HepG2 (cell line): ENCODE data around the gene ATF6.

ENCODE experiments used
- HOXD1 ChIP-seq: sonication (generic); formaldehyde crosslinking; IDR thresholded peaks from 2 replicates; pipeline ENCODE4 v1.5.0; 2020; ENCODE audit warnings: missing genetic modification reagents
- KLF6 ChIP-seq: IDR thresholded peaks from 2 replicates; pipeline ENCODE4 v1.8.0; 2016; ENCODE audit warnings: missing biosample characterization, missing genetic modification reagents
- PATZ1 ChIP-seq: sonication (generic); formaldehyde crosslinking; IDR thresholded peaks from 2 replicates; pipeline ENCODE4 v1.4.0; 2020; ENCODE audit warnings: missing genetic modification reagents
- ZBTB1 ChIP-seq: sonication (generic); formaldehyde crosslinking; IDR thresholded peaks from 2 replicates; pipeline ENCODE4 v1.4.0; 2020; ENCODE audit warnings: missing genetic modification reagents, borderline replicate concordance
- ZFX ChIP-seq: sonication (generic); formaldehyde crosslinking; IDR thresholded peaks from 2 replicates; pipeline ENCODE4 v1.4.0; 2020; ENCODE audit warnings: mild to moderate bottlenecking, low read depth, missing genetic modification reagents, moderate library complexity

- TF ChIP-seq ZFX (CRISPR knock-in tag) (no peak), ZBTB1 (CRISPR knock-in tag) (no peak), KLF6 (no peak), HOXD1 (CRISPR knock-in tag) (no peak), PATZ1 (CRISPR knock-in tag) (no peak)
These were observed 153.1 kb downstream of the ATF6 start for GRCh38 chr1:161919229-161919628.
